ENCODE data around the gene CYP26A1.

CYP26A1 gene

DNA sequence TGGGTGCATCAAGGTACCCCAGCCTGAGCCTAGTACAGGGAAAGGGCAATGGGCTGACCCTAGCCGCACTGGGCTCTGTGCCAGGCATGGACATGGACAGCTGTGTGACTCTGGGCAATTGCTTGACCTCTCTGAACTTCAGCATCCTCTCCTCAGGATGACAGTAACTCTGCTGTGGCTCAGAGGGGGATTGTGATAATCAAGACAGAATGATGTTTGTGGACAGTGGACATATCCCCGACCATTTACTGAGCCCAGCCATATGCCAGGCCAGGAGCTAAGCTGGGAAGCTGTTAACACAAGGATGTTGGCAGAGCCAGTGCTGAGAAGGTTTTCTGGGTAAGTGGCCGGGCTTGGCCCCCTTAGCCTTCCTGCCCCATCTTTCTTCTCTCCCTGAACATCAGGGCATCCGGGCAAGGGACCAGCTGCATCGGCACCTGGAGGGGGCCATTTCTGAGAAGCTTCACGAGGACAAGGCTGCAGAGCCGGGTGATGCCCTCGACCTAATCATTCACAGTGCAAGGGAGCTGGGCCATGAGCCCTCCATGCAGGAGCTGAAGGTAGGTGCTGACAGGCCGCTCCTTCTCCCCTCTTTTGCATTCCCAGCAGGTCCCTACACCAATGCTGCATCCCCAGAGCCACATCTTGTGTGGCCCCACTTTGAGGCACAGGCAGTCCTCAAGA, 9.6 kb upstream of the CYP26A1 start:
- no peak overlapping the region for H3K4me3 ChIP-seq (ENCODE audit: low read depth, low read length)
- TF ChIP-seq, protein P1, sequence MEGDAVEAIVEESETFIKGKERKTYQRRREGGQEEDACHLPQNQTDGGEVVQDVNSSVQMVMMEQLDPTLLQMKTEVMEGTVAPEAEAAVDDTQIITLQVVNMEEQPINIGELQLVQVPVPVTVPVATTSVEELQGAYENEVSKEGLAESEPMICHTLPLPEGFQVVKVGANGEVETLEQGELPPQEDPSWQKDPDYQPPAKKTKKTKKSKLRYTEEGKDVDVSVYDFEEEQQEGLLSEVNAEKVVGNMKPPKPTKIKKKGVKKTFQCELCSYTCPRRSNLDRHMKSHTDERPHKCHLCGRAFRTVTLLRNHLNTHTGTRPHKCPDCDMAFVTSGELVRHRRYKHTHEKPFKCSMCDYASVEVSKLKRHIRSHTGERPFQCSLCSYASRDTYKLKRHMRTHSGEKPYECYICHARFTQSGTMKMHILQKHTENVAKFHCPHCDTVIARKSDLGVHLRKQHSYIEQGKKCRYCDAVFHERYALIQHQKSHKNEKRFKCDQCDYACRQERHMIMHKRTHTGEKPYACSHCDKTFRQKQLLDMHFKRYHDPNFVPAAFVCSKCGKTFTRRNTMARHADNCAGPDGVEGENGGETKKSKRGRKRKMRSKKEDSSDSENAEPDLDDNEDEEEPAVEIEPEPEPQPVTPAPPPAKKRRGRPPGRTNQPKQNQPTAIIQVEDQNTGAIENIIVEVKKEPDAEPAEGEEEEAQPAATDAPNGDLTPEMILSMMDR (IDR thresholded peaks at IDR 0.05; ENCODE audit: low read depth, low read length): no peak
- in situ Hi-C loops (cut with HindIII; ENCODE audit: low sequenced_read_pairs): no loop called here
- DNase-seq (ENCODE audit: low read depth, low spot score): no peak

DNA sequence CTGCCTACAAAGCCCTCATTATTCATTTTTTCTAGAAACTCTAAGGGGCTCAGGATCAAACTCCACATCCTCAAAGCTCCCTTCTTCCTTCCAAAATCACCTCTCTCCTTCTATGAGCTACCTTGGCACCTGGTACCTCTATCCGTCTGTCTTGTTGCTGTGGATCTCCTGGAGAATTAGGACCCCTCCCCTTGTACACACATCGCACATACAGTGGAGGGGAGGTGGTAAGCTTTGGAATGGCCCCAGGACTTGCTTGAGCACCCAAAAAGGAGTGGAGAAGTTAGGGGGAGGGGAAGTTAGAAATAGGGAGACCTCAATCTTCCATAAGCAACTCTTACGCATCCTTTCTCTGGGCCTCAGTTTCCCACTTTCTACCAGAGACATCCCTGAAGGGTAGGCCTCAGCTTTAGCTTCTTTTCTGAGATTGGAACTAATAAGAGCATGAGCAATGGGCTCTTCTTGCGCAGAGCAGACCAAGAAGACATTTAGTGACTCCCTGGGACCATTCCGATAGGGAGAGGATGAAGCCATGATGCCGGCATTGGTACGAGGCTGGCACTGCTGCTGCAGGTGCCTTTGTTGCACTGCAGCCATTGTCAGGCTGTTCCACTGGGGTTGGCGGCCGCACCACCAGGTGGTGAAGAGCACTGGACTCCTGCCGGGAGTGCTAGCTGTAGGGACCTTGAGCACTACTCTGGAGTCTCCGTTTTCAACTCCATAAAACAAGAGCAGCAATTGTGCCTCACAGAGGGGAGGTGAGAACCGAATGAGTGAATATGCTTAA, 8.6 kb upstream of the CYP26A1 start:
- DNase-seq (ENCODE audit: low read depth, low spot score): no peak
- TF ChIP-seq, protein P1 (IDR thresholded peaks at IDR 0.05; ENCODE audit: low read depth, low read length): no peak
- H3K4me3 ChIP-seq (ENCODE audit: low read depth, low read length): no peak overlapping the region
- in situ Hi-C loops (cut with HindIII; ENCODE audit: low sequenced_read_pairs): no loop called here

DNA sequence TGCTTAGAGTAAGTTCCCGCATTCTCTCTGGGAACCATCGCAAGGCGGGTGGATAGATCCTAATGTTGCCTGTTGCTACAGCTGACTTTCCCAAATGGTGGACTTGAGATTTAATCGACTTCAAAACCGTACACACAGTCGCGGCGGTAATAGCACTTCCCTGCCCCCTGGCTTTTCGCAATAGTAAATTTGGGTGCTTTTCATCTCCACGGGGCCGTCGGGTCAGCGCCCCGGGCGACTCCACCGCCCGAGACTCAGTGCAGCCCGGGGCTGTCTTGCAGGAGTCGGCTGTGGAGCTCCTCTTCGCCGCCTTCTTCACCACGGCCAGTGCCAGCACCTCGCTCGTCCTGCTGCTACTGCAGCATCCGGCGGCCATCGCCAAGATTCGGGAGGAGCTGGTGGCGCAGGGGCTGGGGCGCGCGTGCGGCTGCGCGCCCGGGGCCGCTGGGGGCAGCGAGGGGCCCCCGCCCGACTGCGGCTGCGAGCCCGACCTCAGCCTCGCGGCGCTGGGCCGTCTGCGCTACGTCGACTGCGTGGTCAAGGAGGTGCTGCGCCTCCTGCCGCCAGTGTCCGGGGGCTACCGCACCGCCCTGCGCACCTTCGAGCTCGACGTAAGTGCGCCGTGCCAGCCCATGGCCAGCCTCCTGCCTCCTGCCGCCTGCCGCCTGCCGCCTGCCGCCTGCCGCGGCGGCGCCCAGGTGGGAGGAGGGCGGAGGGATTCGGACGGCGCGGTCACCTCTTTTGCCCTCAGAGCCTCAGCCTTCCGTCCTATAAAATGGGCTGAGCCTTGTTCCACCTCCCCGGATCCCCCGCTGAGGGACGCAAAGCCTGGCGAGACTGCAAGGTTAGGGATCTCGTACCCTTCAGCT, 7.8 kb upstream of the CYP26A1 start:
- no peak overlapping the region for H3K4me3 ChIP-seq (ENCODE audit: low read depth, low read length)
- TF ChIP-seq, protein P1 (IDR thresholded peaks at IDR 0.05; ENCODE audit: low read depth, low read length): no peak
- no peak for DNase-seq (ENCODE audit: low read depth, low spot score)
- in situ Hi-C loops (cut with HindIII; ENCODE audit: low sequenced_read_pairs): no loop called here

DNA sequence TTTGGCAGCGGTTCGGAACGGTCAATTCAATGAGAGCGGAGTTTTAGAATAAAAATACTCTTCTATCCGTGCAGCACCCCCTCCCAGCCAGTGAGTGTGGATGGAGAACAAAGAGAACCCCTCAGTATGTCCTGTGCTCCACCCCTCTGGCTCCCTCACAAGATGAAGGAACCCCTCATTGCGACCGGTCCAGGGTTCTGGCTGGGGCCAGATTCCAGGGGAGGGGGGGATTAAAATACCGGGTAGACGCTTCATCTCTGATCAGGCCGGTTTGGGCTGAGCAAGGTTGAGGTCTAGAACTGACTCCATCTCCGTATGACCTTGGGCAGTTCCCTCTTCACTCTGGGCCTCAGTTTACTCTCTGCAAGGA, 7.2 kb upstream of the CYP26A1 start:
- in situ Hi-C loops (cut with HindIII; ENCODE audit: low sequenced_read_pairs): no loop called here
- no peak overlapping the region for H3K4me3 ChIP-seq (ENCODE audit: low read depth, low read length)
- TF ChIP-seq, protein P1 (IDR thresholded peaks at IDR 0.05; ENCODE audit: low read depth, low read length): no peak
- DNase-seq (ENCODE audit: low read depth, low spot score): no peak

DNA sequence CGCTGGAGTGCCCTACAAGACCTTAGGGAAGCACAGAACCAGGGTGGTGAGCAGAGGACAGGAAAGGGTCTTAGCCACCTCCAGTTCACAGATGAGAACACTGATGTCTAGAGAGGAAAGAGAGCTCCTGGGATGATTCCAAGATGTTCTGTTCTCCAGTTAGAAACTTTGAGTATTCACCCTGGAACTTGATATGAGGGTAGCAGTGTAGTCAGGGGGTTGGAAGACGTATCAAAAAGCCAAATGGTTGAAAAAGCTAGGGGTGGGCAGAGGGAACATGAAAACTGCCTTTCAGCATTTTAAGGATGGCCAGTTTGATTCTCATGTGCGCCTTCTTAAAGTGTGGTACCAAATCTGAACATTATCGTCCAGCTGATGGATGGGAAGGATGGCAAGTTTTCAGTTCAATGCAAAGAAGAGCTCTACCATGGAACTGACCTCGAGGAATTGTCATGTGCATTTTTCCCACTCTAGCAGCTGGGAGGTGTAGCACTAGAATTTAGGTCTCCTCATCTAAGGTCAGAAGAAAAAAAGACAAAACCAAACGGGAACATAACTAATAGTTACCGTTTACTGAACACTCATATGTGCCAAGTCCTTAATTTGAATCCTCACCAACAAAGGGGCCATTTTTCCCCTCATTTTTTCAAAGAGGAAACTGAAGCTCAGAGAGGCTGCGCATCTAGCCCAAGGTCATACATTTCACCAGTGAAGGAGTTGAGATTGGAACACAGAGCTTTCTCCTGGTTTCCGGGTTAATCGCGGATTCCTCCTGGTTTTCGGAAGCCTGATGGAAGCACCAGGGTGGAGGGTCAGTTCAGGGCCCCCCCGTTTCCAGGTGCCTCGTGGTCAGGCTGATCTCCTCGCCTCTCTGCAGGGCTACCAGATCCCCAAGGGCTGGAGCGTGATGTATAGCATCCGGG, 6.0 kb upstream of the CYP26A1 start:
- no peak overlapping the region for H3K4me3 ChIP-seq (ENCODE audit: low read depth, low read length)
- no peak for DNase-seq (ENCODE audit: low read depth, low spot score)
- in situ Hi-C loops (cut with HindIII; ENCODE audit: low sequenced_read_pairs): no loop called here

More for the DNA sequence above, 6.0 kb upstream of the CYP26A1 start:
- TF ChIP-seq, protein P1 (IDR thresholded peaks at IDR 0.05; ENCODE audit: low read depth, low read length): no peak
